ENCODE results near the gene LRRC3B.

The LRRC3B gene

GRCh38 chr3:26621906-26622620 lies 509 bp upstream of the LRRC3B start:
- no peaks in the 10 kb centered on the region for H3K9me3 Mint-ChIP-seq
- no peaks in the 10 kb centered on the region for H3K36me3 Mint-ChIP-seq
- DNase-seq (no peak), ATAC-seq (replicated peaks) (no peak)
- H3K4me1 Mint-ChIP-seq: peaks cover 1 to 6% of the 10 kb centered on the region in 2 donors
- no peak overlapping the region for H3K4me3 Mint-ChIP-seq
- H3K27ac Mint-ChIP-seq: no peak overlapping the region
- peaks cover 45 to 48% of the 10 kb centered on the region in 2 donors for H3K27me3 Mint-ChIP-seq

- peaks cover 45 to 48% of the 10 kb centered on the region in 2 donors for H3K27me3 Mint-ChIP-seq
- no peak overlapping the region for H3K4me3 Mint-ChIP-seq
- no peaks in the 10 kb centered on the region for H3K36me3 Mint-ChIP-seq
- ATAC-seq (replicated peaks): no peak
- H3K27ac Mint-ChIP-seq: no peak overlapping the region
- no peaks in the 10 kb centered on the region for H3K9me3 Mint-ChIP-seq
- peaks cover 1 to 6% of the 10 kb centered on the region in 2 donors for H3K4me1 Mint-ChIP-seq
- DNase-seq: no peak
Observed at GRCh38 chr3:26623419-26624208, 1.0 kb downstream of the LRRC3B start.

GRCh38 chr3:26624209-26624765 lies 1.7 kb downstream of the LRRC3B start:
- Mint-ChIP-seq H3K4me1 (peaks cover 1 to 6% of the 10 kb centered on the region in 2 donors), H3K4me3 (no peak overlapping the region), H3K36me3 (no peaks in the 10 kb centered on the region), H3K27me3 (peaks cover 45 to 48% of the 10 kb centered on the region in 2 donors), H3K9me3 (no peaks in the 10 kb centered on the region), H3K27ac (no peak overlapping the region)
- DNase-seq (no peak), ATAC-seq (replicated peaks) (no peak)

GRCh38 chr3:26625187-26625586 lies 2.6 kb downstream of the LRRC3B start:
- Mint-ChIP-seq H3K4me3 (no peak overlapping the region), H3K27me3 (peaks cover 45 to 48% of the 10 kb centered on the region in 2 donors), H3K36me3 (no peaks in the 10 kb centered on the region), H3K4me1 (peaks cover 1 to 6% of the 10 kb centered on the region in 2 donors), H3K9me3 (no peaks in the 10 kb centered on the region), H3K27ac (no peak overlapping the region)
- ATAC-seq (replicated peaks): no peak
- no peak for DNase-seq

GRCh38 chr3:26627080-26627479 lies 4.5 kb downstream of the LRRC3B start:
- H3K4me3 Mint-ChIP-seq: no peak overlapping the region
- H3K27ac Mint-ChIP-seq: no peak overlapping the region
- DNase-seq (no peak), ATAC-seq (replicated peaks) (no peak)
- no peaks in the 10 kb centered on the region for H3K36me3 Mint-ChIP-seq
- peaks cover 1 to 6% of the 10 kb centered on the region in 2 donors for H3K4me1 Mint-ChIP-seq
- H3K9me3 Mint-ChIP-seq: no peaks in the 10 kb centered on the region
- peaks cover 32 to 36% of the 10 kb centered on the region in 2 donors for H3K27me3 Mint-ChIP-seq

- no peaks in the 10 kb centered on the region for H3K36me3 Mint-ChIP-seq
- peaks cover 0 to 1% of the 10 kb centered on the region in 2 donors for H3K9me3 Mint-ChIP-seq
- H3K27ac Mint-ChIP-seq: no peak overlapping the region
- ATAC-seq (replicated peaks) (no peak), DNase-seq (no peak)
- H3K27me3 Mint-ChIP-seq: peaks cover 16 to 20% of the 10 kb centered on the region in 2 donors
- H3K4me1 Mint-ChIP-seq: no peaks in the 10 kb centered on the region
- H3K4me3 Mint-ChIP-seq: no peak overlapping the region
Observed at GRCh38 chr3:26628915-26629314, 6.3 kb downstream of the LRRC3B start.

GRCh38 chr3:26630669-26631389 lies 8.3 kb downstream of the LRRC3B start:
- H3K36me3 Mint-ChIP-seq: no peaks in the 10 kb centered on the region
- no peak overlapping the region for H3K4me3 Mint-ChIP-seq
- peaks cover 0 to 1% of the 10 kb centered on the region in 2 donors for H3K9me3 Mint-ChIP-seq
- H3K27me3 Mint-ChIP-seq: peaks cover 0 to 2% of the 10 kb centered on the region in 2 donors
- H3K4me1 Mint-ChIP-seq: no peaks in the 10 kb centered on the region
- ATAC-seq (replicated peaks) (no peak), DNase-seq (no peak)
- H3K27ac Mint-ChIP-seq: no peak overlapping the region

GRCh38 chr3:26631390-26631738 lies 8.8 kb downstream of the LRRC3B start:
- Mint-ChIP-seq H3K27me3 (no peaks in the 10 kb centered on the region), H3K36me3 (no peaks in the 10 kb centered on the region), H3K4me1 (no peaks in the 10 kb centered on the region), H3K9me3 (peaks cover 0 to 1% of the 10 kb centered on the region in 2 donors), H3K4me3 (no peak overlapping the region), H3K27ac (no peak overlapping the region)
- DNase-seq (no peak), ATAC-seq (replicated peaks) (no peak)

GRCh38 chr3:26634601-26635000 lies 12.0 kb downstream of the LRRC3B start:
- Mint-ChIP-seq H3K4me3 (no peak overlapping the region), H3K27ac (no peak overlapping the region), H3K9me3 (peaks cover 0 to 5% of the 10 kb centered on the region in 2 donors), H3K27me3 (no peaks in the 10 kb centered on the region), H3K4me1 (no peaks in the 10 kb centered on the region), H3K36me3 (no peaks in the 10 kb centered on the region)
- ATAC-seq (replicated peaks) (no peak), DNase-seq (no peak)

- no peaks in the 10 kb centered on the region for H3K4me1 Mint-ChIP-seq
- H3K27me3 Mint-ChIP-seq: no peaks in the 10 kb centered on the region
- no peak for DNase-seq
- peaks cover 0 to 5% of the 10 kb centered on the region in 2 donors for H3K9me3 Mint-ChIP-seq
- H3K27ac Mint-ChIP-seq: no peak overlapping the region
- H3K4me3 Mint-ChIP-seq: no peak overlapping the region
- H3K36me3 Mint-ChIP-seq: no peaks in the 10 kb centered on the region
- no peak for ATAC-seq (replicated peaks)
Observed at GRCh38 chr3:26636096-26636727, 13.6 kb downstream of the LRRC3B start.

GRCh38 chr3:26637698-26638097 lies 15.1 kb downstream of the LRRC3B start:
- no peak overlapping the region for H3K4me3 Mint-ChIP-seq
- peaks cover 0 to 7% of the 10 kb centered on the region in 2 donors for H3K9me3 Mint-ChIP-seq
- H3K4me1 Mint-ChIP-seq: no peaks in the 10 kb centered on the region
- H3K36me3 Mint-ChIP-seq: no peaks in the 10 kb centered on the region
- ATAC-seq (replicated peaks): no peak
- H3K27ac Mint-ChIP-seq: no peak overlapping the region
- no peaks in the 10 kb centered on the region for H3K27me3 Mint-ChIP-seq
- DNase-seq: no peak

GRCh38 chr3:26638113-26638512 lies 15.5 kb downstream of the LRRC3B start:
- no peaks in the 10 kb centered on the region for H3K36me3 Mint-ChIP-seq
- H3K4me3 Mint-ChIP-seq: no peak overlapping the region
- H3K27me3 Mint-ChIP-seq: no peaks in the 10 kb centered on the region
- DNase-seq (no peak), ATAC-seq (replicated peaks) (no peak)
- no peaks in the 10 kb centered on the region for H3K4me1 Mint-ChIP-seq
- H3K27ac Mint-ChIP-seq: no peak overlapping the region
- H3K9me3 Mint-ChIP-seq: peaks cover 0 to 5% of the 10 kb centered on the region in 2 donors

GRCh38 chr3:26639339-26639738 lies 16.8 kb downstream of the LRRC3B start:
- Mint-ChIP-seq H3K9me3 (peaks cover 0 to 5% of the 10 kb centered on the region in 2 donors), H3K27ac (no peak overlapping the region), H3K4me1 (no peaks in the 10 kb centered on the region), H3K27me3 (no peaks in the 10 kb centered on the region), H3K36me3 (no peaks in the 10 kb centered on the region), H3K4me3 (no peak overlapping the region)
- DNase-seq: no peak
- no peak for ATAC-seq (replicated peaks)

- no peak overlapping the region for H3K4me3 Mint-ChIP-seq
- H3K27ac Mint-ChIP-seq: no peak overlapping the region
- H3K9me3 Mint-ChIP-seq: no peaks in the 10 kb centered on the region
- DNase-seq: no peak
- ATAC-seq (replicated peaks): no peak
- H3K4me1 Mint-ChIP-seq: no peaks in the 10 kb centered on the region
- H3K27me3 Mint-ChIP-seq: no peaks in the 10 kb centered on the region
- H3K36me3 Mint-ChIP-seq: no peaks in the 10 kb centered on the region
Observed at GRCh38 chr3:26647078-26647477, 24.5 kb downstream of the LRRC3B start.

Measured in stimulated activated naive B cell treated with anti-CD40 and anti-IgM and Interleukin-4, amounts not matched to agents 10 μg/mL and 1 μg/mL and 100 μg/mL, for 72 hours (primary cell).